PC-3 (cell line): Measurements from ENCODE around the gene TXK. TPM values are rescaled to one million over a fixed set of nuclear protein-coding genes. Genes with fewer than 3 reads are reported as not detected.

Source experiments
- ATAC-seq: fragments of 200-7000 bp; cut with Tn5 transposase; 2 replicates; pipeline ENCODE4 v1.9.1; 2020; ENCODE audit warnings: mild to moderate bottlenecking, moderate library complexity
- BruUV-seq: library from RNA; stranded (reverse); fragments of 400-500 nt; replicated peaks from 2 replicates; lab custom pipeline; 2021; lab: Mats Ljungman, UMichigan
- CTCF ChIA-PET: fragments of 300-600 bp; sonication (Branson Sonifier 250); formaldehyde crosslinking; loops from one replicate; lab custom pipeline; 2022; ENCODE audit warnings: antibody characterized with exemption; lab: Charles Lee
- POLR2A ChIA-PET: fragments of 300-600 bp; sonication (Branson Sonifier 250); formaldehyde crosslinking; loops from one replicate; lab custom pipeline; 2022; ENCODE audit warnings: antibody characterized with exemption; ENCODE audit not compliant: unreplicated experiment; lab: Charles Lee
- DNase-seq: peaks from one replicate; pipeline ENCODE4 v3.0.0-alpha.2; 2015
- H2AFZ ChIP-seq: fragments of 300-600 bp; sonication (generic); 2 replicates; pipeline ENCODE4 v1.6.0; 2016; ENCODE audit warnings: antibody characterized with exemption, low read length
- H3F3A ChIP-seq: fragments of 300-600 bp; sonication (generic); one replicate; pipeline ENCODE4 v1.6.0; 2017; ENCODE audit warnings: antibody characterized with exemption, low read length, control low read depth, mild to moderate bottlenecking; ENCODE audit not compliant: unreplicated experiment
- H3K27ac ChIP-seq: fragments of 300-600 bp; sonication (generic); 2 replicates; pipeline ENCODE4 v1.5.1; 2016; ENCODE audit warnings: mild to moderate bottlenecking, low read length
- H3K27me3 ChIP-seq: fragments of 300-600 bp; sonication (generic); 2 replicates; pipeline ENCODE4 v1.6.1; 2016; ENCODE audit warnings: low read length, mixed read lengths
- H3K36me3 ChIP-seq: fragments of 300-600 bp; sonication (generic); 2 replicates; pipeline ENCODE4 v1.6.1; 2016; ENCODE audit warnings: low read depth, mixed run types, low read length, mixed read lengths
- H3K4me1 ChIP-seq: fragments of 300-600 bp; sonication (generic); 2 replicates; pipeline ENCODE4 v1.5.1; 2016; ENCODE audit warnings: low read length; ENCODE audit not compliant: insufficient read depth
- H3K4me2 ChIP-seq: fragments of 300-600 bp; sonication (generic); 2 replicates; pipeline ENCODE4 v1.6.0; 2016; ENCODE audit warnings: low read length
- H3K4me3 ChIP-seq: fragments of 300-600 bp; sonication (generic); 2 replicates; pipeline ENCODE4 v1.5.1; 2016; ENCODE audit warnings: mild to moderate bottlenecking, low read length, mixed read lengths
- H3K79me2 ChIP-seq: fragments of 300-600 bp; sonication (generic); 2 replicates; pipeline ENCODE4 v1.6.1; 2017; ENCODE audit warnings: low read length, mixed read lengths
- H3K9ac ChIP-seq: fragments of 300-600 bp; sonication (generic); 2 replicates; pipeline ENCODE4 v1.6.0; 2016; ENCODE audit warnings: mild to moderate bottlenecking, low read length
- H3K9me2 ChIP-seq: fragments of 300-600 bp; sonication (generic); replicated peaks from 2 replicates; pipeline ENCODE4 v1.6.1; 2016; ENCODE audit warnings: mixed run types, low read length, mixed read lengths
- H3K9me3 ChIP-seq: fragments of 300-600 bp; sonication (generic); 2 replicates; pipeline ENCODE4 v1.6.1; 2016; ENCODE audit warnings: low read length, mixed read lengths
- H4K20me1 ChIP-seq: fragments of 300-600 bp; sonication (generic); 2 replicates; pipeline ENCODE4 v1.6.1; 2016; ENCODE audit warnings: low read length, mixed read lengths
- CTCF ChIP-seq: fragments of 300-600 bp; sonication (generic); conservative IDR thresholded peaks from 2 replicates; pipeline ENCODE4 v1.5.1; 2017; ENCODE audit warnings: antibody characterized with exemption, low read depth, mild to moderate bottlenecking, low read length
- EZH2 ChIP-seq: fragments of 300-600 bp; sonication (generic); IDR thresholded peaks from one replicate; pipeline ENCODE4 v1.6.1; 2017; ENCODE audit warnings: antibody characterized with exemption, mild to moderate bottlenecking, low read length; ENCODE audit not compliant: unreplicated experiment
- EZH2phosphoT487 ChIP-seq: fragments of 300-600 bp; sonication (generic); IDR thresholded peaks from 2 replicates; pipeline ENCODE4 v1.6.1; 2018; ENCODE audit warnings: mild to moderate bottlenecking, antibody characterized with exemption, low read length, borderline replicate concordance
- intact Hi-C: fragments of 100-400 bp; cut with micrococcal nuclease; formaldehyde crosslinking; loops from 2 replicates; pipeline ENCODE4 v1.9.0; 2023
- total RNA-seq: library from RNA; depleted of rRNA; stranded (reverse); fragments of >200 nt; gene quantifications from 2 replicates; pipeline ENCODE4 v1.2.3, GENCODE V29; 2014

The TXK gene
- total RNA-seq, 1 experiment from 2014 or later: 2.6 TPM

GRCh38 chr4:48078425-48078824 is 55.6 kb downstream of the TXK start:
- DNase-seq (no peak), ATAC-seq (no peak)
- peaks cover 3% of the 10 kb centered on the region for H3F3A ChIP-seq
- H2AFZ ChIP-seq: no peak overlapping the region
- H3K79me2 ChIP-seq: no peaks in the 10 kb centered on the region
- H4K20me1 ChIP-seq: no peaks in the 10 kb centered on the region
- no peaks in the 10 kb centered on the region for H3K9me3 ChIP-seq
- H3K4me1 ChIP-seq: peaks cover 74% of the 10 kb centered on the region
- intact Hi-C loops: no loop called here
- no TSS peak for BruUV-seq
- H3K9ac ChIP-seq: no peak overlapping the region
- H3K27ac ChIP-seq: peak overlapping the region; percentile 83; the same call in 1 of the 2 replicates
- H3K27me3 ChIP-seq: no peaks in the 10 kb centered on the region
- ChIA-PET POLR2A (no interaction called here), CTCF (no interaction called here)
- no peak overlapping the region for H3K4me3 ChIP-seq
- H3K9me2 ChIP-seq: no peaks in the 10 kb centered on the region
- no peak for TF ChIP-seq EZH2
- H3K36me3 ChIP-seq: no peaks in the 10 kb centered on the region
- no peak overlapping the region for H3K4me2 ChIP-seq

DNA sequence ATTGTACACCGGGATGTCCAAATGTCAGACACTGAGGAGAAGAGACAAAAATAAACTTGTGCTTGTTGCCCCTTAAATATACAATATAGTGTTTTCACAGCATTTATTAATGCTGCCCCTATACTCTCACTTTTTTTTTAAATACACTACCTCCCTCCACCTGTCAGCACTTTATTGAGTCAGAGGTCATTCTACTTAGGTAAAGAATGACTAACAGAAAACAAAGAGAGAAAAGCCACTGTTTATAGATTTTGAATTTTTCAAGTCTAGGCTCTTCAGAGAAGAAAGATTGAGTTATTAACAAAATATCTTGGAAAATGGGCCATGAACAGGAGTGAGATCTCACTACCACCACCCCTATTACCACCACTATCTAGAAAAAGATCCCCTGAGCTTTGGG is 59.4 kb downstream of the TXK start:
- intact Hi-C loops: no loop called here
- POLR2A ChIA-PET: no interaction called here
- Histone ChIP-seq H3K36me3 (no peaks in the 10 kb centered on the region), H3K9ac (no peak overlapping the region), H3K79me2 (no peaks in the 10 kb centered on the region), H3K9me2 (no peaks in the 10 kb centered on the region), H3K4me1 (peaks cover 55% of the 10 kb centered on the region), H2AFZ (no peak overlapping the region), H3K4me2 (peak overlapping the region; percentile 79), H3K27me3 (no peaks in the 10 kb centered on the region), H3K9me3 (no peaks in the 10 kb centered on the region), H4K20me1 (no peaks in the 10 kb centered on the region), H3K4me3 (peak overlapping the region; percentile 41; the same call in 1 of the 2 replicates), H3F3A (peaks cover 2% of the 10 kb centered on the region), H3K27ac (peak overlapping the region; percentile 42; the same call in 1 of the 2 replicates)
- DNase-seq (peak; percentile 61), ATAC-seq (peak; percentile 73)
- CTCF ChIA-PET: no interaction called here
- BruUV-seq: no TSS peak
- TF ChIP-seq EZH2phosphoT487: no peak
- TF ChIP-seq CTCF: no peak
- TF ChIP-seq EZH2: no peak

DNA sequence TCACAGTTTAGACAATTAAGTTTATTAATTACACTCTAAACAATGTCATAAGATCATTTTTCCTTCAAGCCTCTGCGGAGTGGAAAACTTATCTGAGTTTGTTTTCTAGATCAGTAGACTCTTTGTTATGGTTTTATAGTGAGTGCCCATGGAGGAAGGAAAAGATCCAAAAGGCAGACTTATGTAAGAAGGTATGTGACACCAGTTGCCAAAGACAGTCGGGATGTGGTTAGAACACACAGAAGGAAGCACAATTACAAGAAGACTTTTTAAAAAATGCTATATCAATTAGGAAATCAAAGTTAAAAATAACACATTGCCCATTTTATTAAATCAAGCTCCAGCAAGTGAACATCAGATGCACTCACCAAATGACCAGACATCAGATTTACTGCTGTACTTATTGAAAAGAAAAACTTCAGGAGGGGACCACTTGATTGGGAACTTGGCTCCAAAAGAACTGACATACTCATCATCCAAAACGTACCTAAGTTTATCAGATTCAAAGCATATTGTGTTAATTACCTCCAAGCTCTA is 60.4 kb downstream of the TXK start:
- CTCF ChIA-PET: no interaction called here
- H3K4me3 ChIP-seq: no peak overlapping the region
- H3K79me2 ChIP-seq: no peaks in the 10 kb centered on the region
- H2AFZ ChIP-seq: no peak overlapping the region
- H3K4me2 ChIP-seq: no peak overlapping the region
- H3F3A ChIP-seq: no peaks in the 10 kb centered on the region
- TF ChIP-seq EZH2phosphoT487 (no peak), CTCF (no peak), EZH2 (no peak)
- H3K27me3 ChIP-seq: no peaks in the 10 kb centered on the region
- H3K9me3 ChIP-seq: no peaks in the 10 kb centered on the region
- BruUV-seq: no TSS peak
- POLR2A ChIA-PET: no interaction called here
- ATAC-seq (no peak), DNase-seq (no peak)
- H3K27ac ChIP-seq: no peak overlapping the region
- intact Hi-C loops: no loop called here
- H3K9me2 ChIP-seq: no peaks in the 10 kb centered on the region
- peaks cover 45% of the 10 kb centered on the region for H3K4me1 ChIP-seq
- H3K36me3 ChIP-seq: no peaks in the 10 kb centered on the region
- no peak overlapping the region for H3K9ac ChIP-seq
- H4K20me1 ChIP-seq: no peaks in the 10 kb centered on the region
